Measurements from ENCODE around the gene SLC35D1.
"Not testable (repeated sequence)": the region's sequence is repeated elsewhere in the genome, so short reads cannot be mapped to it uniquely, and the experiment has no call there.

The SLC35D1 gene

DNA sequence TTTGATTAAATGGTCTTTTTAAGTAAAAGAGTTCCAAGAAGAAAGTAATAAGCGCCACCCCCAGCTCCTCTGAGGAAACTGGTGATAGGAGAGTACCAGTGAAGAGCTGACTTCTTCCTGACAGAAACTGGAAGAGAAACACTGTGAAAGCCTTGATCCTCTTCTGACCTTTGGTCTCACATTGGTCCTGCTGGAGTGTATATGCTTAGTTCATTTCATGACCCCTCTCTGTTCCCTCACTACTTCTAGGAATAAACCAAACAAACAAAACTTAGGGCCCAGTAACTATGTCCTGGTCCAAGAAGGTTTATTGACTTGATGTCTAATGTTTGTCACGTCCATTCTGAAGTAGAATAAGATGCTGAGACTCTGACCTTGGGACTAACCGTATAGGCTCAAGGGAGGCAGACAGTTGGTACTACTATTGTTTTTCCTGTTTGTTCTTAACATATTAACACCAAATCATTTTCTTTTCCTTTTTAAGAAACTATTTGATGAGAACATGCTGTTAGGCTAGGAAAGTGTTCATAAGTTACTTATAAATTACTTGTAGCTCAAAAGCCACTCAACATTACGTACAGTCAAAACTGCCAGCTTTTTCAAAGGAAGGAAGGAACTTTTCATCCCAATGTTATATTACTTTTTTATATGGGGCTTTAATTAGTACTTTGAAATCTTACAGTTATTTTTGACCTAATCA lies 71.2 kb downstream of the SLC35D1 start:
- DNase-seq, result no peak

DNA sequence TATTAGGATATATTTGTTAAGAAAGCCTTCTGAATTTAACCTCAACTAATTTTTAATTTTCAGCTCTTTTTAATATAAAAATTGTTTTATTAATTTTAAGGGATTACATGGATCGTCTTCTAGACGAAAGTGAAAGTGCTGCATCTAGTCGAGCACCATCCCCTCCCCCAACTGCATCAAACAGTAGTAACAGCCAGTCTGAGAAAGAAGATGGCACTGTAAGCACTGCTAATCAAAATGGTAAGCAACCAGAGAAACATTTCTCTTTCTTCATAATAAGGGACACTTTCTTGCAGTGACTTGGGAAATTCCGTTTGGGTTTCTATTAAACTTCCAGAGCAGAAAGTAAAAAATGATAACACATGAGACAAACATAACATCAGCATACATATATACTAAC lies 72.3 kb downstream of the SLC35D1 start:
- DNase-seq, result no peak

GRCh38 chr1:66980745-66981367 lies 73.1 kb downstream of the SLC35D1 start:
- peak; percentile 4 for DNase-seq

- DNase-seq, result not testable (repeated sequence)
Measured at GRCh38 chr1:66979621-66980020, 74.3 kb downstream of the SLC35D1 start.

- DNase-seq, result no peak
Measured at GRCh38 chr1:66978201-66978600, 75.7 kb downstream of the SLC35D1 start.

DNA sequence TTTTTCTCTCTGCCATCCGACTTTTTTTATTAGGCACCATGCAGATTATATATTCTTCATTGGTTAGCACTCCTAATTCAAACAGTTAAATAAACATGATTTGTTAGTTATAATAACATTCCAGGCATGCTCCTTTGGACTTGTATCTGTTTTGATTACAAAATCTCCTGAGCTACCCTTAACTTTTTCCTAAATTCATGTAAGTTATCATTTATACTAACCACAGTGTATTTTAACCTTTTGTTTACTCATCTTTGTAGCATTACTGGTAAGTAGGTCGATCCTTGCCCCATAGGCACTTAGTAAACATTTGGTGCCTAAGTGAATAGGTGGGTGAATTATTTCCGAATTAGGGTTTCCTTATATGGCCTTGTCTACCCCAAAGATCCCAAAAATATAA lies 85.4 kb downstream of the SLC35D1 start:
- no peak for DNase-seq

- not testable (repeated sequence) for DNase-seq
Measured at GRCh38 chr1:66966188-66966873, 87.6 kb downstream of the SLC35D1 start.

- DNase-seq, result no peak
Measured at GRCh38 chr1:66957938-66958337, 96.0 kb downstream of the SLC35D1 start.

- no peak for DNase-seq
Measured at GRCh38 chr1:66954208-66954607, 99.7 kb downstream of the SLC35D1 start.

- no peak for DNase-seq
Measured at GRCh38 chr1:66951513-66951912, 102.4 kb downstream of the SLC35D1 start.
